Measurements from ENCODE around the gene MB21D2. TPM values are rescaled to one million over a fixed set of nuclear protein-coding genes. Genes with fewer than 3 reads are reported as not detected.

The MB21D2 gene
- total and polyA plus RNA-seq, 2 of the 8 experiments (the other 6 are each of a cell fraction or from before 2014, with no cell fraction given), result 10.0 to 21.0 TPM

DNA sequence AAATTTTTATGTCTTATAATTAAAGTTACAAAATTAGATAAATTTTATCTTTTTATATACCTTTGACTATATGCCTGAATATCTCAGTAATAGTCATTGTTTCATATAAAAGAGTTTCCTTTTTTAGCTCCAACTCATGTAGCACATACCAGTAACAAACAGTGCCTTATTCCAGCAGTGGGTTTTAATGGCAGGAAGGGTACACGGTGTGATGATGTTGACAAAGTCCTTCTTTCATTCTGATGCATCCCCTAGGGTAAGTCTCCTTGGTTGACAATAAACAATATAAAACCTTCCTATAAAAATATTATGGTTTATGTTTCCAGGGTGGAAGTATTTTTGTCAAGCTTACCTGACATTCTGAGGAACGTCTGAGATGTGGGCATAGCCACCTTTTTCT lies 113.2 kb downstream of the MB21D2 start:
- Histone ChIP-seq H2AFZ (ENCODE audit: low read length) (no peak overlapping the region), H3K4ac (replicated peaks; ENCODE audit: insufficient read length, low read depth, low read length) (no peak overlapping the region), H4K8ac (ENCODE audit: extremely low read depth, insufficient read depth, low read length) (no peak overlapping the region), H3K27ac (ENCODE audit: low read depth, low read length) (no peak overlapping the region), H4K91ac (replicated peaks; ENCODE audit: insufficient read length, low read length) (no peak overlapping the region), H3K14ac (ENCODE audit: insufficient read length) (no peak overlapping the region), H2BK5ac (ENCODE audit: low read depth, low read length) (no peak overlapping the region), H3K4me2 (ENCODE audit: insufficient read depth in 1 of 2, low read depth in 2 of 2, low read length in 2 of 2) (no peak overlapping the region), H2BK20ac (ENCODE audit: low read length) (no peak overlapping the region), H4K20me1 (replicated peaks in 1 of 2; ENCODE audit: control insufficient read depth in 1 of 2, insufficient read depth in 2 of 2, low read length in 2 of 2) (peaks cover 0 to 2% of the 10 kb centered on the region in 2 experiments), H2BK120ac (replicated peaks; ENCODE audit: low read depth, low read length) (no peak overlapping the region), H3K79me1 (ENCODE audit: low read depth, low read length) (peaks cover 5% of the 10 kb centered on the region; the same call in 1 of the 2 replicates), H3K79me2 (ENCODE audit: control insufficient read depth in 1 of 2, insufficient read depth in 2 of 2, low read length in 2 of 2) (peaks cover 0 to 44% of the 10 kb centered on the region in 2 experiments; a peak in 2 of 4 replicates), H3K4me1 (replicated peaks in 1 of 4; ENCODE audit: control insufficient read depth in 3 of 4, insufficient read depth in 4 of 4, low read length in 3 of 4) (peaks cover 0 to 3% (median 0%) of the 10 kb centered on the region in 4 experiments; a peak in 1 of 7 replicates), H3K9ac (replicated peaks in 1 of 4; ENCODE audit: extremely low read depth in 1 of 4, low read depth in 3 of 4, low read length in 3 of 4) (no peak overlapping the region), H3K36me3 (ENCODE audit: control insufficient read depth in 2 of 4, insufficient read depth in 4 of 4, low read length in 3 of 4) (no peaks in the 10 kb centered on the region), H4K5ac (ENCODE audit: insufficient read length, low read depth, low read length) (no peak overlapping the region), H3K18ac (ENCODE audit: extremely low read depth, low read length) (no peak overlapping the region), H3K4me3 (ENCODE audit: extremely low read depth in 1 of 4, insufficient read depth in 2 of 4, low read depth in 3 of 4, low read length in 4 of 4) (no peak overlapping the region), H3K27me3 (replicated peaks in 1 of 4; ENCODE audit: control insufficient read depth in 3 of 4, extremely low read depth in 1 of 4, insufficient read depth in 3 of 4, low read length in 3 of 4) (no peaks in the 10 kb centered on the region), H2AK5ac (ENCODE audit: low read depth, low read length) (no peak overlapping the region), H2BK15ac (ENCODE audit: low read length) (no peak overlapping the region), H3K56ac (replicated peaks; ENCODE audit: insufficient read length, low read depth, low read length) (no peak overlapping the region), H3K23ac (ENCODE audit: insufficient read length) (no peak overlapping the region), H3K23me2 (ENCODE audit: low read depth, low read length) (no peaks in the 10 kb centered on the region), H2BK12ac (ENCODE audit: low read depth, low read length) (no peak overlapping the region), H3K9me3 (ENCODE audit: insufficient read depth in 2 of 2, low read depth in 1 of 2, low read length in 1 of 2) (no peaks in the 10 kb centered on the region)
- CTCF ChIA-PET (ENCODE audit: partially characterized antibody), result interaction anchor here (0.7 to 6.6 kb wide), 9 partner anchors 10 to 386 kb away, joined by 3 to 77 read pairs (median 9); no protein-coding TSS in a partner anchor
- POLR2A ChIA-PET (ENCODE audit: partially characterized antibody), result no interaction called here
- FAIRE-seq (no peak), DNase-seq (ENCODE audit: low read depth in 1 of 2, low spot score in 2 of 2) (no peak)
- 90% methylated on average over 2 of the region's 2 CpGs; no CpG with 5 or more reads in 1 of the 2 experiments for WGBS, 2 experiments (ENCODE audit: extremely low coverage in 1 of 2, insufficient coverage in 1 of 2, insufficient read length in 1 of 2, insufficient replicate concordance in 2 of 2, low coverage in 1 of 2, low lambda C conversion rate in 2 of 2, missing lambda C conversion rate in 1 of 2)
- TF ChIP-seq, protein P1, sequence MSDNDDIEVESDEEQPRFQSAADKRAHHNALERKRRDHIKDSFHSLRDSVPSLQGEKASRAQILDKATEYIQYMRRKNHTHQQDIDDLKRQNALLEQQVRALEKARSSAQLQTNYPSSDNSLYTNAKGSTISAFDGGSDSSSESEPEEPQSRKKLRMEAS (IDR thresholded peaks at IDR 0.05), result no peak
- TF ChIP-seq SUZ12 (IDR thresholded peaks at IDR 0.05; ENCODE audit: low read length), result no peak
- no peak for TF ChIP-seq CTBP2 (IDR thresholded peaks at IDR 0.05; ENCODE audit: borderline replicate concordance, insufficient read depth, insufficient read length, low read length)
- no peak for TF ChIP-seq HDAC2 (IDR thresholded peaks at IDR 0.05; ENCODE audit: borderline replicate concordance in 1 of 2, low read depth in 2 of 2, low read length in 2 of 2)
- TF ChIP-seq GTF2F1 (IDR thresholded peaks at IDR 0.05; ENCODE audit: borderline replicate concordance, low read depth, low read length), result no peak
- TF ChIP-seq RNF2 (IDR thresholded peaks at IDR 0.05; ENCODE audit: borderline replicate concordance, low read depth, low read length, missing control alignments, poor library complexity, severe bottlenecking), result no peak
- TF ChIP-seq, protein P2, sequence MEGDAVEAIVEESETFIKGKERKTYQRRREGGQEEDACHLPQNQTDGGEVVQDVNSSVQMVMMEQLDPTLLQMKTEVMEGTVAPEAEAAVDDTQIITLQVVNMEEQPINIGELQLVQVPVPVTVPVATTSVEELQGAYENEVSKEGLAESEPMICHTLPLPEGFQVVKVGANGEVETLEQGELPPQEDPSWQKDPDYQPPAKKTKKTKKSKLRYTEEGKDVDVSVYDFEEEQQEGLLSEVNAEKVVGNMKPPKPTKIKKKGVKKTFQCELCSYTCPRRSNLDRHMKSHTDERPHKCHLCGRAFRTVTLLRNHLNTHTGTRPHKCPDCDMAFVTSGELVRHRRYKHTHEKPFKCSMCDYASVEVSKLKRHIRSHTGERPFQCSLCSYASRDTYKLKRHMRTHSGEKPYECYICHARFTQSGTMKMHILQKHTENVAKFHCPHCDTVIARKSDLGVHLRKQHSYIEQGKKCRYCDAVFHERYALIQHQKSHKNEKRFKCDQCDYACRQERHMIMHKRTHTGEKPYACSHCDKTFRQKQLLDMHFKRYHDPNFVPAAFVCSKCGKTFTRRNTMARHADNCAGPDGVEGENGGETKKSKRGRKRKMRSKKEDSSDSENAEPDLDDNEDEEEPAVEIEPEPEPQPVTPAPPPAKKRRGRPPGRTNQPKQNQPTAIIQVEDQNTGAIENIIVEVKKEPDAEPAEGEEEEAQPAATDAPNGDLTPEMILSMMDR (IDR thresholded peaks at IDR 0.05; ENCODE audit: control extremely low read depth in 1 of 3, insufficient read depth in 1 of 3, low read depth in 1 of 3, low read length in 3 of 3), result no peak
- TF ChIP-seq TCF12 (IDR thresholded peaks at IDR 0.05; ENCODE audit: low read depth, low read length), result no peak
- TF ChIP-seq RXRA (IDR thresholded peaks at IDR 0.05; ENCODE audit: insufficient read depth, low read depth, low read length), result no peak
- no peak for TF ChIP-seq SIRT6 (IDR thresholded peaks at IDR 0.05; ENCODE audit: low read length)

All from H1 (cell line).